CD4-positive, alpha-beta T cell treated with Interleukin-15 for 4 hours (primary cell): Measurements from ENCODE around the gene CLASP1.
A peak's percentile ranks its signal among the peaks of the same experiment; 100 is the strongest.
"Not testable (repeated sequence)": the region's sequence is repeated elsewhere in the genome, so short reads cannot be mapped to it uniquely, and the experiment has no call there.

Experiments used
- DNase-seq: peaks from one replicate; pipeline ENCODE4 v3.0.0-alpha.2; 2020; ENCODE audit warnings: low spot score

Gene CLASP1

GRCh38 chr2:121321476-121321875 lies 327.8 kb downstream of the CLASP1 start:
- no peak for DNase-seq

- DNase-seq: no peak
These were observed 329.3 kb downstream of the CLASP1 start for GRCh38 chr2:121319941-121320340.

- no peak for DNase-seq
These were observed 332.3 kb downstream of the CLASP1 start for GRCh38 chr2:121316986-121317385.

- DNase-seq: not testable (repeated sequence)
These were observed 335.6 kb downstream of the CLASP1 start for GRCh38 chr2:121313701-121314100.

- peak; percentile 4 for DNase-seq
These were observed 339.5 kb downstream of the CLASP1 start for GRCh38 chr2:121309801-121310200.

GRCh38 chr2:121309323-121309722 lies 339.9 kb downstream of the CLASP1 start:
- no peak for DNase-seq

GRCh38 chr2:121307048-121307447 lies 342.2 kb downstream of the CLASP1 start:
- no peak for DNase-seq

GRCh38 chr2:121304941-121305340 lies 344.3 kb downstream of the CLASP1 start:
- DNase-seq: no peak

GRCh38 chr2:121303531-121304263 lies 345.6 kb downstream of the CLASP1 start:
- no peak for DNase-seq

- not testable (repeated sequence) for DNase-seq
These were observed 348.1 kb downstream of the CLASP1 start for GRCh38 chr2:121301190-121301589.

GRCh38 chr2:121298476-121298875 lies 350.8 kb downstream of the CLASP1 start:
- no peak for DNase-seq

- DNase-seq: not testable (repeated sequence)
These were observed 351.4 kb downstream of the CLASP1 start for GRCh38 chr2:121297866-121298265.

- DNase-seq: no peak
These were observed 351.9 kb downstream of the CLASP1 start for GRCh38 chr2:121297217-121297830.

- no peak for DNase-seq
These were observed 353.2 kb downstream of the CLASP1 start for GRCh38 chr2:121295911-121296650.

GRCh38 chr2:121294881-121295840 lies 354.1 kb downstream of the CLASP1 start:
- DNase-seq: no peak

- DNase-seq: no peak
These were observed 355.6 kb downstream of the CLASP1 start for GRCh38 chr2:121293450-121294325.

- no peak for DNase-seq
These were observed 358.0 kb downstream of the CLASP1 start for GRCh38 chr2:121291251-121291580.

- DNase-seq: no peak
These were observed 360.0 kb downstream of the CLASP1 start for GRCh38 chr2:121289271-121289670.

- no peak for DNase-seq
These were observed 360.6 kb downstream of the CLASP1 start for GRCh38 chr2:121288454-121289231.

GRCh38 chr2:121287956-121288355 lies 361.3 kb downstream of the CLASP1 start:
- no peak for DNase-seq
